Fibroblast of skin of left biceps (primary cell): ENCODE data around the gene SRSF3.
A peak's percentile ranks its signal among the peaks of the same experiment; 100 is the strongest.

Source experiments
- DNase-seq, 2 experiments: peaks; one replicate each; pipeline ENCODE4 v3.0.0-alpha.2; 2013; ENCODE audit warnings: low read depth in 2 of 2

SRSF3 gene

GRCh38 chr6:36623547-36624459 lies 29.6 kb downstream of the SRSF3 start:
- DNase-seq, result peak; percentile 45 to 47

DNA sequence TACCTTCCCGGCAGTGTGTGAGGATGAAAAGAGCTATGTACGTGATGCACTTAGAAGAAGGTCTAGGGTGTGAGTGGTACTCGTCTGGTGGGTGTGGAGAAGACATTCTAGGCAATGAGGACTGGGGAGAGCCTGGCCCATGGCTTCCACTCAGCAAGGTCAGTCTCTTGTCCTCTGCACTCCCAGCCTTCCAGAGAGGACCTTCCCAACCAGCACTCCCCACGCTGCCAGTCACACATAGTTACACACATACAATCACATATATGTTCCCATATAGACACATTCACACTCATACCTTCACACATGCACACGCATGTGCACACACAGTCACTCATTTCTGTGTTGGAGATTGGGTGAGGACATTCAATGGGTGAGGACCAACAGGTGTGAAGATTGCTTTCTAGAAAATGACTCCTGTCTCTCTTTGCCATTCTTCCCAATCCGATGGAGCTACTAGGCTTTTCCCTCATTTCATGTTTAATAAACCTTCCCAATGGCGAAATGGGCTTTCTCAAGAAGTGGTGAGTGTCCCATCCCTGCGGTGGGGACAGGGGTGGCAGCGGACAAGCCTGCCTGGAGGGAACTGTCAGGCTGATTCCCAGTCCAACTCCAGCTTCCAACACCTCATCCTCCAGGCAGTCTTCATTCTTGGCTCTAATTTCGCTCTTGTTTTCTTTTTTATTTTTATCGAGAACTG lies 30.4 kb downstream of the SRSF3 start:
- no peak for DNase-seq

- DNase-seq, result no peak
Observed at GRCh38 chr6:36625158-36625919, 31.2 kb downstream of the SRSF3 start.

DNA sequence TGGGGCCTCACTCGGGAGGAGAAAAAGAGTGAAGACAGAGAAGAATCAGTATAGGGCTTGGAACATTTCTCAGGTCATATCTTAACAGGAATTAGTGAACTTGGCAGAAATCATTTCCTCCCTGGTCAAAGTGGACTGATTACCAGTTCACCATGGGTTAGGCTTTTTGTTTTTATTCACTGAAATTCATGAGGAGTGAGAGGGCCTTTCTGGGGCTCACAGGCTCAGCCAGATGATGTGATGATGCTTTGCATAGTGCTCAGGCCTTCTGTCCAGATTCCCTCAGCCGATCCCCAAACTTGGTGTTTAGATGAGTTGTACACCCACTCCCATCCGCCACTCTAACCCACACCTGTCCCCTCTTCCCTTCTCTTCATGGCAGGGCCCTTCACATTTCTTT lies 32.5 kb downstream of the SRSF3 start:
- DNase-seq, result no peak

GRCh38 chr6:36627141-36627540 lies 33.0 kb downstream of the SRSF3 start:
- no peak for DNase-seq

- DNase-seq, result no peak
Observed at GRCh38 chr6:36627801-36628246, 33.7 kb downstream of the SRSF3 start.

DNA sequence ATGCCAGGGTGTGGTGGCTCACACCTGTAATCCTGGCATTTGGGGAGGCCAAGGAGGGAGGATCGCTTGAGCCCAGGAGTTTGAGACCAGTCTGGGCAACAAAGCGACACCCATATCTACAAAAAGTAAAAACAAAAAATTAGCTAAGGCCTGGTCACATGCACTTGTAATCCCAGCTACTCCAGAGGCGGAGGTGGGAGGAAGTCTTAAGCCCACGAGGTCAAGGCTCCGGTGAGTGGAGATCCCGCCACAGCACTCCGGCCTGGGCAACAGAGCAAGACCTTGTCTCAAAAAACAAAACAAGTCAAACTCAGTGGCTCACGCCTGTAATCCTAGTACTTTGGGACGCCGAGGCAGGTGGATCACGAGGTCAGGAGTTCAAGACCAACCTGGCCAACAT lies 35.6 kb downstream of the SRSF3 start:
- no peak for DNase-seq

- DNase-seq, result no peak
Observed at GRCh38 chr6:36631326-36632011, 37.3 kb downstream of the SRSF3 start.

DNA sequence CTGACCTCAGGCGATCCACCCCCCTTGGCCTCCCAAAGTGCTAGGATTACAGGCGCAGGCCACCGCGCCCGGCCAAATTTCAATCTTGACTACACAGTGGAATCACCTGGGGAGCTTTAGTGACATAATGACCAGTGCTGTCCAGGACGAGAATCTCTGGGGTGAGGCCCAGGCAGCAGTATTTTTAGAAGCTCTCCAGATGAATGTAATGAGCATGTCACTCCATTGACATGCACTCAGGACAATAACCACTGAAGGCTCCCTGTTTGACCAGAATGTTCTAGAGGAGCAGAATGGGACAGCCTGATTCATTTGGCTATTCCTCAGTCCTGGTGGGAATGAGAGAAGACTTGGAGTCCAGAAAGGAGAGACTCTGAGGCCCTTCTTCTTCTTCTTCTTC lies 39.2 kb downstream of the SRSF3 start:
- no peak for DNase-seq

DNA sequence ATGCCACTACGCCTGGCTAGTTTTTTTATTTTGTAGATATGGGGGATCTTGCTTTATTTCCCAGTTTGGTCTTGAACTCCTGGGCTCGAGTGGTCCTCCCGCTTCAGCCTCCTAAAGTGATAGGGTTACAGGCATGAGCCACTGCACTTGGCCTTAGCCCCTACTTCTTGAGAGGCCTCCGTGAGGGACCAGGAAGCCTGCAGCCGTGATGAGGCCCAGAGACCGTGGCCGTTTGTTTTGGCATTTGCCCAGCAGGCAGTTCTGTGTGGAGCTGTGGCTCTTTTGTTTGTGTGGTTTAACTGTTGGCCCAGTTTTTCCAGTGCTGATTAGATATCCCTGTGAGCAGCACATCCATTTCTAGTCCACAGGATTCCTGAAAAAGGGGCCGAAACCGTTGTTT lies 39.8 kb downstream of the SRSF3 start:
- peak; percentile 32 to 33 for DNase-seq

DNA sequence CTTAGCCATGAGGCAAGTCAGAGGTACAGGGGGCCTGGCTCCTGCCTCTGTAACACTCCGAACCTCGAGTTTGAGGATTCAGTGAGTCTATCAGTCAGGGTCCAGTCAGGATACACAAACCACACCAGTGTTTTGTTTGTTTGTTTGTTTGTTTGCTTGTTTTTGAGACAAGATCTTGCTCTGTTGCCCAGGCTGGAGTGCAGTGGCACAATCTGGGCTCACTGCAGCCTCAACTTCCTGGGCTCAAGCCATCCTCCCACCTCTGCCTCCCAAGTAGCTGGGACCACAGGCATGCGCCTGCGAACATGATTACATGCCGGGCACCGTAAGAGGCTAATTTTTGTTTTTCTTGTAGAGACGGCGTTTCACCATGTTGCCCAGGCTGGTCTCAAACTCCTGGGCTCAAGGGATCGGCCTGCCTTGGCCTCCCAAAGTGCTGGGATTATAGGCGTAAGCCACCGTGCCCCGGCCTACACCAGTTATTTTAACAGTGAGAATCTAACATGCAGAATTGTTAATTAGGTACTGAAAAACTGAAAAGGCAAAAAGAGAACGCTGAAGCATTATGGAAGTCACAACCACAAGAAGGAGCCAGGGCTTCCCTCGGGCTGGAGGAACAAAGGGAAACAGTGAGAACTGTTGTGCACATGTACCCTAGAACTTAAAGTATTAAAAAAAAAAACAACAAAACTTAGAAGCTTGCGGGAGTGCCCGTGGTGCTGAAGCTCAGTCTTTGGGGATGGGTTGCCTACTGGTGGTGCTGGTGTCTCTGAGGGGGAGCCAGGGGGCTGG lies 40.4 kb downstream of the SRSF3 start:
- DNase-seq, result no peak

DNA sequence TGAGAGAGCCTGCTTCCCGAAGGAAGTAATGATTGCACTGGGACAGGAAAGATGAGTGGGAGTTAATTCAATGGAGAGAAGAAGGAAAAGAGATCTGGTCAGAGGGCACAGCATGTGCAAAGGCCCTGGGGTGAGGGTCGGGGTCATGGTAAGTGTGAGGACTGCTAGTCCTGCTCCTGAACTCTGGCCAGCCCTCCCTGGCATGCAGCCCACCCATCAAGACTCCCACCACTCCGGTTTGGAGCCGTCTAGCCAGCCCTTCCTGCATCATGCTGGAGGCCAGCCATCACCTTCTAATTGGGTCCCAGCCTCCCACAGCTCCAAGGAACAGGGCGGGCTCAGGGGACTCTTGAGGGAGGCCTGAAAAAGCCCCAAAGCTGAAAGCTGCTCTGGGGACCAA lies 42.1 kb downstream of the SRSF3 start:
- no peak for DNase-seq

DNA sequence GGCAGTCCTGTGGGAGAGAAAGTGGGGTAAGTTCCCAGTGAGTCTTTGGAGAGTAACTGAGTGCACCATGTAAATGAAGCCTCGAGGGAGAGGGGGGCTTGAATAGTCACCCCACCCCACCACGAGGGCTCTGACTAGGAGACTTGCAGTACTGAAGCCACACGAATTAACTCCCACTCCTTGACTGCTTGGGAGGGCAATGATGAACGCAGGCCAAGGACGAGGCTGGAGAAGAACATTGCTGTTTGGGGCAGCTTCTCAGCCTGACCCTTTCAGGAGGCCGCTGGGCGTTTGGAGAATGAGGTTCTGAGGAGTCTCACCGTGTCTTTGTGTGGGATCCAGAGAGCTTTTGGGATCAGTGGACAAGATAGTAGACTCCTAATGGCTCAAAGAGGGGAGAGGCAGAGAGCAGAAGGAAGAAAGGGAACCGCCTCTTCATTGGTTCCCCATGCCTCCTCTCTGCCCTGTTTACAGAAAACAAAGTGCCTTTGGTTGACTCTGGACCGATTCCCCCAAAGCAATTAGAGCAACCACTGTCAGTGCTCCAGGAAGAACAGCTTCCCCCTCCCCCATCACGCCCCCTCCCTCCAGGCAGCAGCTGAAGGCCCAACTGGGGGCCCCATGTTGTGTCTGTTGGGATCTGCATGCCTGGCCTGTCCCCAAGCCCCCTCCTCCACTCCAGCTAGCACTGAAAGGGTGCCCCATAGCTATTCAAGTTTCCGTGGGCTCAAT lies 42.7 kb downstream of the SRSF3 start:
- no peak for DNase-seq

- DNase-seq, result no peak
Observed at GRCh38 chr6:36638579-36638978, 44.4 kb downstream of the SRSF3 start.

DNA sequence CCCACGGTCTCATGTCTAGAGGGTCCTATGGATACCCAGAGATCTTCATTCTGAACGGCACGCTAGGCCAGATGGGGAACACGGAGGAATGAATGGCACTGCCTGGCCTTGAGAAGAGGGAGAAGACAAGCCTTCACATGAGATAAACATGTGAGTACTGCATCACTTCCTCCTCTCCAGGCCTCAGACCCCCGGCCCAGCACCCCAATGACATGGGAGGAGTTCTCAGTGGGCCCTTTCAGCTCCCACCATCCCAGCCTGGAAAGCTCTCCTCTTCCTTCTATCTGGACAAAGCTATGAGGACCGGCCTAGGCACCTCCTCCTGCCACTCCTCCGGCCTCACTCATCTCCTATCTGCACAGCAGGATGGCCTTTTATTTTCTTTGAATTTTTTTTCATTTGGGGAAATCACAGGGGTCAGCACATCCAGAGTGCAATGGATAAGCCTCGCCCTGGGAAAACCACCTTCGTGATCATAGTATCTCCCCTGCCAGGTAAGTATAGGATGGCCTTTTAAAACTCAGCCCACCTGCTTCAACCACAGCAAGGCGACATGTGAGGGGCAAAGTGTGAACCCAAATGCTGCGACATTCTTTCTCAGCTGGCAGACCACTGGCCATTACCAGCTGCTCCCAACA lies 45.1 kb downstream of the SRSF3 start:
- no peak for DNase-seq

DNA sequence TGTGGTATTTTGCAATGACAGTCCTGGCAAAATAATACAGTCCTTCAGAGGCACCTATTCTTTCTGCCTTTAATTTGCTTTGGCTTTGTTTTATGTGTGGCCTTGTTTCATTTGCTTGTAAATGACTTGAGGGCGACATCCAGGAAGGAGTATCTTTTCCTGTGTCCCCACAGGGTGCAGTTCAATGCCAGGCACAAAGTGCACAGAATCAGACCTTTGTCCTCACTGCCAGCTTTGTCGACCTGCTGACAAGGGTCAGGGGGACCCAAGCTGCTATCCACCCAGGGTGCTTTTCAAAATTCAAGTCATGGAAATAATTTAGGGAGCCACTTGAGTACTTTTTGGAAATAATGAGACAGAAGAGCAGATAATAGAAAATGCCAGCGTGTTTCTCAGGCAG lies 47.4 kb downstream of the SRSF3 start:
- DNase-seq, result no peak

DNA sequence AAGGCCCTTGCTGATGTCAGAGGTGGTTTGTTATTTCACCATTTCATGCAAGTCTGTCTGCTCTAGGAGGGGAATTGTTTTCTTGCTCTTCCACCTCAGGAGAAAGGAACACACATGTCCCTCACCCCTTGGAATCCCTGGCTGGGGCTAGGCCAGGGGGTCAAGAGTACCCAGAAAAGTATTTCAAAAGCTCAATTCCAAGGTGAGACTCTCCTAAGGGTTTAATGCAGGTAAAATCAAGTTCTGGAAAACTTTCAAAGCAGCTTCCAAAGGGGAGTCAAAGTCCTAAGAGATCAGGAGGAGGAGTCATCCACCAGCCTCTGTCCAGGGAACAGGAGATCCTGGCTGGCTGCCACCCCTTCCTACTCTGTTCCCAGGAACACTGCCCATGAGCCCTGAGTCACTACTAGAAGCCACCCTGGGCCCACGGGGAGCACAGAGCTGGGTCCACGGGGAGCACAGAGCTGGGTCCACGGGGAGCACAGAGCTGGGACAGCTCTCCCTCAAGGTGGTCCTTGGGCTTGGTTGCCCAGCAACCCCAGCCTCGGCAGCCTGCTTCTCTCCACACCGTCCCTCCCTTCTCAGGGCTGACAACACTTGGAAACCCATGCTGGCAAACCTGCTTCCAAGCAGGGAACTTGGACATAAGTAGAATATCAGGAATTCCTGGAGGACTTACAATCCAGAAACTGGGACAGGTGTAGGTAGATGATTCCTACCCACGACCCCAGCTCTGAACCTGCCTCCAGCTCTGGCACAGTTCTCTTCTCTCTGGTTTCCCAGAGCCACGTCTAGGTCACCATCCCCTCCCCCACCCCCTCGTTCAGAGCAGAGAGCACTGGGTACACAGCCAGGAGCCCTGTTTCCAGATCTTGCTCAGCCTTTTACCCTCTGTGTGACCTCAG lies 49.0 kb downstream of the SRSF3 start:
- DNase-seq, result peak in 1 of 2 experiments; percentile 15

DNA sequence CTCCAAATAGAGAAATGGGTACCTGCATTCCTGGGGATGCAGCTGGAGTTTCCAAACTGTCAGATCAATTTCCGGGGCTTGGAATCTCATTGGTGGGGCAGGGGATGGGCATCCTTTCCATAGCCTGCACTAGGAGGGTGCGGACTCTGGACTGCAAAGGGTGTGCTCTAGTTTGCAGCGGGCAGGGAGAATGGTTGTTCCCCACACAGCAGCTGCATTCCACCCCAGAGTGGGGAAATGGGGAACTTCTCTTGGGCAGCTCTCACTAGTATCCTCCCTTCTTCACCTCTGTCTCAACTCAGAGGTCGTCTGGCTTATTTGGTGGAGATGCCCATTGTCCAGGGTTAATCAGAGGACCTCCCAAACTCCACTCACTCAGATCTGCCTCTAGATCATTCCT lies 49.8 kb downstream of the SRSF3 start:
- DNase-seq, result no peak

DNA sequence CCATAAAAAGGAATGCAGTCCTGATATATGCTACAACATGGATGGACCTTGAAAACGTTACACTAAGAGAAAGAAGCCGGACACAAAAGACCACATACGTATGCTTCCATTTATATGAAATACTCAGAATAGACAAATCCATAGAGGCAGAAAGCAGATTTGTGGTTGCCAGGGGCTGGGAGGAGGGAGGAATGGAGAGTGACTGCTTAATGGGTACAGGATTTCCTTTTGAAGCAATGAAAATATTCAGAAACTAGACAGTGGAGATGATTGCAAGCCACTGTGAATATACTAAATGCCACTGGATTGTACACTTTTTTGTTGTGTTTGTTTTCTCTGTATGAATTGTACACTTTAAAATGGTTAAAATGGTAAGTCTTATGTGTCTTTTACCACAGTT lies 54.9 kb downstream of the SRSF3 start:
- DNase-seq, result no peak
